A549 treated with DMSO at 1 μM for 4 hours (cell line): ENCODE data around the gene OR4A47. TPM values are rescaled to one million over a fixed set of nuclear protein-coding genes. Genes with fewer than 3 reads are reported as not detected.

Experiments used
- total RNA-seq: library from RNA; stranded (reverse); fragments of 200-300 nt; extraction: Qiagen RNA extraction; gene quantifications from 5 replicates; pipeline ENCODE4 v1.2.3, GENCODE V29; 2022; ENCODE audit warnings: low read depth

OR4A47 gene
- total RNA-seq: not detected in 5 replicates

GRCh38 chr11:48488493-48488892, at the start of gene OR4A47:
Gene OR4A47, plus strand, starts transcription at chr11:48488793. Its CDS starts 0 bp downstream, at chr11:48488793.

Other genes starting within 250 kb of the OR4A47 start
- not detected in 5 replicates for gene OR4X2, start 243.7 kb upstream of the OR4A47 start, total RNA-seq
- gene OR4X1, start 224.9 kb upstream of the OR4A47 start, total RNA-seq: not detected in 5 replicates
- gene OR4S1, start 182.6 kb upstream of the OR4A47 start, total RNA-seq: not detected in 5 replicates
- not detected in 5 replicates for gene OR4C3, start 163.9 kb upstream of the OR4A47 start, total RNA-seq
- not detected in 5 replicates for gene OR4C5, start 122.3 kb upstream of the OR4A47 start, total RNA-seq